HEK293 (cell line): ENCODE results near the gene DOCK3.

Experiments
- CTCF ChIP-seq: fragments of 450-650 bp; formaldehyde crosslinking; IDR thresholded peaks from 2 replicates; pipeline ENCODE4 v1.5.1; 2016; ENCODE audit warnings: missing biosample characterization, missing genetic modification characterization
- ELK4 ChIP-seq: IDR thresholded peaks from 2 replicates; pipeline ENCODE4 v1.6.1; 2011; ENCODE audit warnings: mild to moderate bottlenecking, low read depth, low read length, borderline replicate concordance
- KLF9 ChIP-seq: fragments of 450-650 bp; formaldehyde crosslinking; IDR thresholded peaks from 2 replicates; pipeline ENCODE4 v1.5.1; 2016; ENCODE audit warnings: missing biosample characterization, missing genetic modification characterization, low read depth
- PBX3 ChIP-seq: sonication (generic); formaldehyde crosslinking; IDR thresholded peaks from 2 replicates; pipeline ENCODE4 v1.8.1; 2022; ENCODE audit warnings: mild to moderate bottlenecking, moderate library complexity, missing genetic modification reagents
- ZBTB17 ChIP-seq: fragments of 450-650 bp; formaldehyde crosslinking; IDR thresholded peaks from 2 replicates; pipeline ENCODE4 v1.5.1; 2016; ENCODE audit warnings: missing biosample characterization, missing genetic modification characterization
- ZFHX2 ChIP-seq: fragments of 450-650 bp; formaldehyde crosslinking; conservative IDR thresholded peaks from 2 replicates; pipeline ENCODE4 v1.5.1; 2016; ENCODE audit warnings: missing biosample characterization, missing genetic modification characterization
- ZNF175 ChIP-seq: fragments of 450-650 bp; formaldehyde crosslinking; IDR thresholded peaks from 2 replicates; pipeline ENCODE4 v1.5.1; 2016; ENCODE audit warnings: missing biosample characterization, missing genetic modification characterization
- ZNF266 ChIP-seq: fragments of 450-650 bp; formaldehyde crosslinking; IDR thresholded peaks from 2 replicates; pipeline ENCODE4 v1.5.1; 2016; ENCODE audit warnings: missing biosample characterization, missing genetic modification characterization, low read depth
- ZNF280C ChIP-seq: fragments of 450-650 bp; formaldehyde crosslinking; IDR thresholded peaks from 2 replicates; pipeline ENCODE4 v1.5.1; 2016; ENCODE audit warnings: missing biosample characterization, missing genetic modification characterization
- ZNF354C ChIP-seq: fragments of 450-650 bp; formaldehyde crosslinking; IDR thresholded peaks from 2 replicates; pipeline ENCODE4 v1.5.1; 2016; ENCODE audit warnings: missing biosample characterization, missing genetic modification characterization, low read depth, borderline replicate concordance
- ZNF544 ChIP-seq: fragments of 450-650 bp; formaldehyde crosslinking; IDR thresholded peaks from 2 replicates; pipeline ENCODE4 v1.5.0; 2017; ENCODE audit warnings: missing biosample characterization, missing genetic modification characterization
- ZNF707 ChIP-seq: fragments of 450-650 bp; formaldehyde crosslinking; IDR thresholded peaks from 2 replicates; pipeline ENCODE4 v1.5.1; 2016; ENCODE audit warnings: missing biosample characterization, missing genetic modification characterization
- ZNF747 ChIP-seq: fragments of 450-650 bp; formaldehyde crosslinking; IDR thresholded peaks from 2 replicates; pipeline ENCODE4 v1.5.1; 2016; ENCODE audit warnings: missing biosample characterization, missing genetic modification characterization
- ZSCAN18 ChIP-seq: fragments of 450-650 bp; formaldehyde crosslinking; IDR thresholded peaks from 2 replicates; pipeline ENCODE4 v1.5.1; 2016; ENCODE audit warnings: missing biosample characterization, missing genetic modification characterization

DNA sequence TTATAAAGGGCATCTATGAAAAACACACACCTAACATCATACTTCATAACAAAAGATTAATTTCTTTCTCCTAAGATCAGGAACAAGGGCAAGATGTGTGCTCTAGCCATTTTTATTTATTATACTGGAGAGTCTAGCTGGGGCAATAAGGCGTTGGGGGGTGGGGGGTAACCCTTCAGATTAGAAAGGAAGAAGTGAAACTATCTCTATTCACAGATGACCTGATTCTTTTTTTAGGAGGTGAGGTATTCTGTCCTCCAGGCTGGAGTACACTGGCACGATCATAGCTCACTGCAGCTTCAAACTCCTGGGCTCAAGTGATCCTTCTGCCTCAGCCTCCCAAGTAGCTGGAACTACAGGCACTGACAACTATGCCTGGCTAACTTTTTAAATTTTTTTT is 620.9 kb downstream of the DOCK3 start:
- TF ChIP-seq CTCF (tag by site-specific recombination) (no peak), ZNF747 (tag by site-specific recombination) (no peak), ZNF707 (tag by site-specific recombination) (no peak), ZNF354C (tag by site-specific recombination) (no peak), ELK4 (no peak), ZNF175 (no peak), KLF9 (tag by site-specific recombination) (no peak), ZNF266 (no peak), ZBTB17 (tag by site-specific recombination) (no peak), ZNF280C (no peak), ZFHX2 (no peak), PBX3 (no peak), ZSCAN18 (no peak), ZNF544 (tag by site-specific recombination) (no peak)
